ENCODE measurements around the gene ALG12. TPM values are rescaled to one million over a fixed set of nuclear protein-coding genes. Genes with fewer than 3 reads are reported as not detected.
"Not testable (repeated sequence)": the region's sequence is repeated elsewhere in the genome, so short reads cannot be mapped to it uniquely, and the experiment has no call there.

ALG12 gene
- total RNA-seq, 1 experiment from 2014 or later: 32.9 TPM

DNA sequence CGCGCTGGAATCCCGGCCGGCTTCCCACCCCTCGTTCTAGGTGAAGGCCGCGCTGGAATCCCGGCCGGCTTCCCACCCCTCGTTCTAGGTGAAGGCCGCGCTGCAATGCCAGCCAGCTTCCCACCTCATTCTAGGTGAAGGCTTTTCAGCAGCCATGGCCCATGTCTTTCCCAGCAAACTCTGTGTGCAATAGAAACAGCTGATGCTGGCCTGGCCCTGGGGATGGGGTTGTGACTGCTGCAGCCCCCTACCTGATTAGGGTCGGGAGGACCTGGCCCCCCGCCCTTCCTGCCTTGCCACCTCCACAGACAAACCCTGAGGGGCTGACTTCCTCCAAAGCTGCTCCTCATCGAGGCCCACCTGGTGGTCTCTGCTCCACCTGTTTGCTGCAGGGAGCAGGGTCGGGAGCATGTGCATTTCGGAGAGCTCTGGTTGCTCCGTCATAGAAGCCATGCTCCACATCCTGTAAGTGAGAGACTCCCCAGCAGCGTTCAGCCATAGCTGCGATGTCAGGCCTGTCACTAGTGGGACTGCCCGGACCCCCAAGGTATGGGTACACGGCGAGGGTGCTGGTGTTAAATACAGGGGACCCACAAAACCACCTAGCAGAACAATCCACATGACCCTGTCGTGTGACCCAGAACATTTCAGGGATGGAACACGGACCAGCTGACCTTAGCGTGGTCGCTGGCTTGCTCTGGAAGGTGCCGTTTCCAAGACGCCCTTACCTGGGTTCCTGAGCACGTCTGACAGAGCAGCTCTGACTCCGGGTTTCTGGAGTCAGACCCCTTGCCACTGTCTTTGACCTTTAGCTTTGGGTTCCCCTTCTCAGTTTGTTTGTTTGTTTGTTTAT is 61.2 kb downstream of the ALG12 start:
- DNase-seq: peak; percentile 14
- Histone ChIP-seq H3K36me3 (replicated peaks; ENCODE audit: control insufficient read depth, insufficient read depth, low read length) (no peaks in the 10 kb centered on the region), H3K4me3 (ENCODE audit: insufficient read depth, low read depth, low read length) (no peak overlapping the region), H3K27me3 (ENCODE audit: control insufficient read depth, insufficient read depth, low read length) (peaks cover 11% of the 10 kb centered on the region)

DNA sequence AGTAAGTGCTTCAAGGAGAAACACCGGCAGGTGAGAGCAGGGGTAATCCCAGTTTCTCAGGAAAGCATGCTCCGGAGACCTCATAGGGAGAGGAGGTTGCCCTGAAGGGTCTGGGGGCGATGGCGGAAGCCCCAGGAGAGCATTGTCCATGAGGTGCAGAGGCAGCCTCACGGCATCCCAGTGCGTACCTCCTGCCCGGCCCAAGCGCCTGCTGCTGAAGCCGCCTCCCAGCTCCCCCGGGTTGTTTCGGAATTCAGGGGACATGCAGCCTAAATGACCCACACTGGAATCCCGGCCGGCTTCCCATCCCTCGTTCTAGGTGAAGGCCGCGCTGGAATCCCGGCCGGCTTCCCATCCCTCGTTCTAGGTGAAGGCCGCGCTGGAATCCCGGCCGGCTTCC is 61.9 kb downstream of the ALG12 start:
- DNase-seq: peak; percentile 46
- H3K4me3 ChIP-seq (ENCODE audit: insufficient read depth, low read depth, low read length): no peak overlapping the region
- H3K36me3 ChIP-seq (replicated peaks; ENCODE audit: control insufficient read depth, insufficient read depth, low read length): no peaks in the 10 kb centered on the region
- H3K27me3 ChIP-seq (ENCODE audit: control insufficient read depth, insufficient read depth, low read length): peaks cover 17% of the 10 kb centered on the region

DNA sequence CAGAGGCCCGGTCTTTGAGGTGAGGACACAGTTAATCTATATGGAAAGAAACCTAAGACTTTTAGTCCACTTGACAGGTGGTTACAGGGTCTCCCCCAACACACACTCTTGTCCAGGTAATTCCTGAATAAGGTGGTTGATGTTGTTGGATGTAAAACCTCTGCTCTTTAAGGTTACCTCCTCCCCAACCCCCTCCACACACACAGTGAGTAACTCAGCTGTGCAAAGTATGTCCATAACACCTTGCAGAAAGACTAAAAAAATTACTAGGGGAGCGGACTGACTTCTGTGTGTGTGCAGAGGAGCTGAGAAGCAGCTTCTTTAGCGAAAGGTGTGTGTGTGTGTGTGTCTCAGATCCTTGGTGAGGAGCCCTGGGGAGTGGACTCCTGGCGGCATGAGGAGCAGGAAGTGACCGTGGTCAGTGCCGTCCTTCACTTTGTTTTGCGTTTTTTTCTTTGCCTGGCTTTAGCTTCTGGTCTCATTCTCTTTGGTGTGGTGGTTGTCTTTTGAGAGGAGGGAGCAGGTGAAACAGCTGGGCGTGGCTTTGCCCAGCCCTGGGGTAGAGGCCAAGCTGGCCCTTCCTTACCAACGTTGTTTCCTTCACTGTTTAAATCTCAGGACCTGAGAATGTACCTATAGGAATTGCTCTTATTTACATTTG is 62.9 kb downstream of the ALG12 start:
- peak; percentile 30 for DNase-seq
- Histone ChIP-seq H3K27me3 (ENCODE audit: control insufficient read depth, insufficient read depth, low read length) (peaks cover 26% of the 10 kb centered on the region), H3K4me3 (ENCODE audit: insufficient read depth, low read depth, low read length) (no peak overlapping the region), H3K36me3 (replicated peaks; ENCODE audit: control insufficient read depth, insufficient read depth, low read length) (no peaks in the 10 kb centered on the region)

DNA sequence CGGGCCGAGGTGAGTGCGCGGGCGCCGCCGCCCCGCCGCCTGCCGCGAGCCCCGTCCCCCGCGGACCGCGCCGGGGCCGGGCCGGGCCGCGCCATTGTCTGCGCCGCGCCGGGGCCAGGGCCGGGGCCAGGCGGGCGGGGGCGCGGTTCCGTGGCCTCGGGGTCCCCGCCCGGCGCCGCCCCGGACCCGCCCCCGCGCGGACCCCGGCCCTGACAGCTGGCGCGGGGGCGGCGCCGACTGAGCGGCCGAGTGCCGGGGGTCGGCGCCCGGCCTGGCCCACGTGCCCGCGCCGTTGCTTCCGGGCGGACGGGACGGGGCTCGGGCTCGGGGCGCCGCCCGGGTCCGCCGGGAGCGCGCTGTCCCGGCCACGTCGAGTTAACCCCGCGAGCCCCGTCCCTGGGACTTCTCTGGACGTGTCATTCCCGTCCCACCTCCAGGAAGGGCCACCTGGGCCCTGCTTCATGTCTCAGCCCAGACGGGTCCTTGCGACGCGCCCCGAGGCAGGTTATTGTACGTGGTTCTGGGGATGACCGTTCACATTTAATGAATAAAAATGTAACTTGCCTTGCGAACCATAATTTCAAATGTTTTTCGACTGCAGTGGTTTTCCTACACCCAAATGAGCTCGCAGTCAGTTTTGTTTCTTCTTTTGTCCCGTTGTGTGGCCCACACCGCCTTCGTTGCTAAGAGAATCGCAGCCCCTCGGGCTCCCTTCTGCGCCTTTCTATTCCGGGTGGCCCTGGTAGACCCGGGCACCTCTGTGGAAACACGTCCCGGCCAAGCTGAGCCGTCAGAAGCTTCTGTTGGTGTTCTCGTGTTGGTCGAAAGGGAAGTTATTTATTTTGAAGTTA is 64.0 kb downstream of the ALG12 start:
- no peaks in the 10 kb centered on the region for H3K36me3 ChIP-seq (replicated peaks; ENCODE audit: control insufficient read depth, insufficient read depth, low read length)
- peaks cover 38% of the 10 kb centered on the region for H3K27me3 ChIP-seq (ENCODE audit: control insufficient read depth, insufficient read depth, low read length)
- peak; percentile 89 for DNase-seq
- peak overlapping the region; percentile 76 for H3K4me3 ChIP-seq (ENCODE audit: insufficient read depth, low read depth, low read length)

DNA sequence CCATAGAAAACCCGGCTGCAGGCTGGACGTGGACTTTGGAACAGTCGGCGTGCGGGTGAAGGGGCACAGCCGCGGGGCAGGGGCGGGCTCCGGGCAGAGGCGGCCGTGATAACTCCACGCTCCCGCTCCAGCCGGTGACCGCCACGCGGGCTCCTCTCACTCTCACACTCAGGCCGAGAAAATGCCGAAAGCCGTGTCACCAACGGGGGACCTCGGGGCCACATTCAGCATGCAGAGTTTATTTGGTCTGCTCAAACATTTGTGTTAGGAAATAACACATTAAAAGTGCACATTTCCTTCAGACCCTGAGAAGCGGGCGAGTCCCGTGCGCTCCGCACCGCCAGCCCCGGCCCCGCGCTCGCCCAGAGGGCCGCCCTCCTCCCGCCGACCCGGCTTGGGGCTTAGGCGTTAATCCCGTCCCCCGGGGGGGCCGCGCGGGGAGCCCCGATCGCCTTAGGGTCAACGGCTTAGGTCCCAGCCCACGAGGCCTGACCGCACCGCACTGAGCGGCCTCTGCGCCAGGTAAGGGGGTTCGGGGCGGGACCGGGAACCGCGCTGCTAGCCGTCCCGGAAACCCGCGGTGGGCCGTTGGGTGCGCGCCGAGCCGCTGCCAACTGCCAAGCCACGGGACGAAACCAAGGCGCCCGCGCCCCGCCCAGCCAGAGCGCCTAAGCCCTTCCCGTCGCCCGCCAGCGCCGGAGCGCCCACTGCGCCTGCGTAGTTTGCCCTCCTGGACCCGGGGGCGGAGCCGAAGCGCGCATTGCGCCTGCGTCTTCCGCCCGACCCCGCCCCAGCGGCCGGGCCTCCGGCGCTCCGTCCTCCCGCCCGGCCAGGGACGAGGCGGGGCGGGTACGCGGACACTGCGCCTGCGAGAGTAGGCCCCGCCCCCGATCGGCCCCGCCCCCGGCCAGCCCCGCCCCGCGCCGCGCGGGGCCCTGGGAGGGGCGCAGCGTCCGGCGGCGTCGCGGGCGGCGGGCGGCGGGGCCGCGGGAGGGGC is 65.0 kb downstream of the ALG12 start, which contains the start of gene ZBED4:
TSS of gene ZBED4 (plus strand) at position 947 of the 997 bp plus-strand sequence. CDS start 29,819 bp downstream, outside the sequence.
- DNase-seq: peak; percentile 100
- no peaks in the 10 kb centered on the region for H3K36me3 ChIP-seq (replicated peaks; ENCODE audit: control insufficient read depth, insufficient read depth, low read length)
- peak within 1 kb of the TSS; percentile 85 for H3K4me3 ChIP-seq (ENCODE audit: insufficient read depth, low read depth, low read length)
- peaks cover 48% of the 10 kb centered on the region for H3K27me3 ChIP-seq (ENCODE audit: control insufficient read depth, insufficient read depth, low read length)

DNA sequence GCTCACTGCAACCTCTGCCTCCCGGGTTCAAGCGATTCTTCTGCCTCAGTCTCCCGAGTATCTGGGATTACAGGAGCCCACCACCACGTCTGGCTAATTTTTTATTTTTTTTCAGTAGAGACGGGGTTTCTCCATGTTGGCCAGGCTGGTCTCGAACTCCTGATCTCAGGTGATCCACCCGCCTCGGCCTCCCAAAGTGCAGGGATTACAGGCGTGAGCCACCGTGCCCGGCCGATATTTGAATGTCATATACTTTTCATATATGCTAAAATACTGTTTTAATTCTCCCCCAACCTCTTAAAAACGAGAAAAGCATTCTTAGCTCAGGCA is 65.7 kb downstream of the ALG12 start:
- Histone ChIP-seq H3K4me3 (ENCODE audit: insufficient read depth, low read depth, low read length) (peak overlapping the region; percentile 85), H3K27me3 (ENCODE audit: control insufficient read depth, insufficient read depth, low read length) (peaks cover 55% of the 10 kb centered on the region)
- DNase-seq; H3K36me3 ChIP-seq (replicated peaks; ENCODE audit: control insufficient read depth, insufficient read depth, low read length): not testable (repeated sequence)

DNA sequence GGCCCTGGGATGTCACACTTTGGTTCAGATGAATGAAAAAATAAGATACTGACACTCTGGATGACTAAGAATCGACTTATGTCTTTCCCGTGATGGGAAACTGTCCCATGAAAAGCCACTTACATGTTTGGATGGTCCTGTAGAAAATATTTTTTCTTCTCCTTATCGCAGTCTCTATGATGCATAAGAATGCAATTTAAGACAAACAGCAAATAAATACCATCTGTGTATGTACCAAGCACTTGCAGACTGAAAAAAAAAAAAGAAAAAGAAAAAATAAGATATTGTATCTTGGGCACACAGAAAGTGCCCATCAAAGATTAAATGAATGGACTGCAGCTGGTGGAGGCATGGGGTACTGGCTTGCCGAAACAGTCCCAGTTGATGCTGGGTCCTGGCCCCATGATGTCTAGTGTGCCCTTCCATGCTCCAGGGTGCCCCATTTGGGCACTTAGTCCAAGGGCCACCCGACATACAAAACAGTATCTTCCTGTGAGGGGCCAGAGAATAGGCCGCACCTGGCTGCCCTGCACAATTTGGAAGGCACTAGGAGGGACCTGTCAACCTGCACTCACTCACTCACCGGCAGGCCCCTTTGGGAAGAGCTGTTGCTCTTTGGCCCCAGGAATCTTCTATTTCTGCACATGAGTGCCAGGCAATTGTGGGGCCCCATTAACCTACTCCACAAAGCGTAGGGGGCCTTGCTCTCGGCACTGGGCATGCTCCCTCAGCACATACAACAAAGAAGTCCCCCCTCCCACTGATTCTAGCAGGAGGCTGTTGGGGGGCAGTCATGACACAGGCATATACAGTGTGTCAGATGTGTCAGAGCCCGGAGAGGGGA is 67.1 kb downstream of the ALG12 start:
- H3K36me3 ChIP-seq (replicated peaks; ENCODE audit: control insufficient read depth, insufficient read depth, low read length): no peaks in the 10 kb centered on the region
- no peak overlapping the region for H3K4me3 ChIP-seq (ENCODE audit: insufficient read depth, low read depth, low read length)
- DNase-seq: no peak
- H3K27me3 ChIP-seq (ENCODE audit: control insufficient read depth, insufficient read depth, low read length): peaks cover 67% of the 10 kb centered on the region

Other genes with a start within 250 kb of the ALG12 start
- 24.9 and 29.5 TPM in 2 replicates for gene BRD1, start 90.6 kb downstream of the ALG12 start, total RNA-seq (2014; rRNA removed; shearing (Covaris generic))
- 23.1 and 25.0 TPM in 2 replicates for gene ZBED4, start 64.6 kb downstream of the ALG12 start, total RNA-seq (2014; rRNA removed; shearing (Covaris generic))
- gene CRELD2, start 196 bp upstream of the ALG12 start, total RNA-seq (2014; rRNA removed; shearing (Covaris generic)): 22.8 and 45.6 TPM in 2 replicates
- 71.2 and 79.7 TPM in 2 replicates for gene PIM3, start 42.3 kb upstream of the ALG12 start, total RNA-seq (2014; rRNA removed; shearing (Covaris generic))
- gene IL17REL, start 94.3 kb upstream of the ALG12 start, total RNA-seq (2014; rRNA removed; shearing (Covaris generic)): 0.04 TPM in 1 of 2 replicates, not detected in the other
- gene TTLL8, start 139.9 kb upstream of the ALG12 start, total RNA-seq (2014; rRNA removed; shearing (Covaris generic)): not detected in 2 replicates
- gene MLC1, start 167.0 kb upstream of the ALG12 start, total RNA-seq (2014; rRNA removed; shearing (Covaris generic)): 0.14 TPM in 1 of 2 replicates, not detected in the other
- gene MOV10L1, start 171.6 kb upstream of the ALG12 start, total RNA-seq (2014; rRNA removed; shearing (Covaris generic)): not detected in 2 replicates

Measured in H7 (cell line).